Dedifferentiated amniotic fluid mesenchymal stem cell (primary cell): ENCODE data around the gene RBPMS2.
A peak's percentile ranks its signal among the peaks of the same experiment; 100 is the strongest.

Experiments
- DNase-seq: peaks from one replicate; pipeline ENCODE4 v3.0.0-alpha.2; 2016; ENCODE audit errors: extremely low spot score

The RBPMS2 gene

GRCh38 chr15:64731012-64731804 lies 44.2 kb downstream of the RBPMS2 start:
- peak; percentile 44 for DNase-seq

- no peak for DNase-seq
Observed at GRCh38 chr15:64730151-64730550, 45.2 kb downstream of the RBPMS2 start.

DNA sequence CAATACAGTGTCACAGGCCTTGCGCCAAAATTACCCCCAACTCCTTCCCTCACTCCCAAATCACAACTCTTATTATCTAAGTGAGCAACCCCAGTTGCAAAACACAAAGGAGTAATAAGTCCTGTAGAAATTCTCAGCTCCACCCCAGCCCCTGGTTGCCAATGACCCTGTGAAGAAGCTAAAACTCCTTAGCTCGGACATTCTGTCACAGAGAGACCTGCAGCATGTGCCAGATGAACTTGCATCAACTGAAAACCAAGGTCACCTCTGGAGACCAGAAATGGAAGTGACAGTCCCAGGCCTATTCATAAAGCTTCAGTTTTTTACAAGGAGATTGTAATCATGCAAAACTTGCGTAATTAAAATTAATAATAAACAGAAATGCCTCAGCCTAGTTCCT lies 55.2 kb downstream of the RBPMS2 start:
- no peak for DNase-seq

- DNase-seq = no peak
Observed at GRCh38 chr15:64717735-64718495, 57.5 kb downstream of the RBPMS2 start.

GRCh38 chr15:64717130-64717529 lies 58.3 kb downstream of the RBPMS2 start:
- no peak for DNase-seq

GRCh38 chr15:64716452-64716851 lies 58.9 kb downstream of the RBPMS2 start:
- no peak for DNase-seq

- no peak for DNase-seq
Observed at GRCh38 chr15:64713592-64713991, 61.8 kb downstream of the RBPMS2 start.

DNA sequence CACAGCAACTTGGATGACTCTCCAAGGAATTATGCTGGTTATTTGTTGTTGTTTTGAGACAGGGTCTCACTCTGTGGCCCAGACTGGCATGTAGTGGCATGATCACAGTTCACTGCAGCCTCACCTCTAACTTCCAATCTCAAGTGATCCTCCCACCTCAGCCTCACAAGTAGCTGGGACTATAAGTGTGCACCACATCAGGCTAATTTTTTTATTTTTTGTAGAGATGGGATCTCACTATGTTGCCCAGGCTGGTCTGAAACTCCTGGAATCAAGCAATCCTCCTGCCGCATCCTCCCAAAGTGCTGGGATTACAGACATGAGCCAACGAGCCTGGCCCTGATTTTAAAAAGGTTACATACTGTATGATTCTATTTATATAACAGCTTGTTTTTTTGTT lies 63.0 kb downstream of the RBPMS2 start:
- no peak for DNase-seq

DNA sequence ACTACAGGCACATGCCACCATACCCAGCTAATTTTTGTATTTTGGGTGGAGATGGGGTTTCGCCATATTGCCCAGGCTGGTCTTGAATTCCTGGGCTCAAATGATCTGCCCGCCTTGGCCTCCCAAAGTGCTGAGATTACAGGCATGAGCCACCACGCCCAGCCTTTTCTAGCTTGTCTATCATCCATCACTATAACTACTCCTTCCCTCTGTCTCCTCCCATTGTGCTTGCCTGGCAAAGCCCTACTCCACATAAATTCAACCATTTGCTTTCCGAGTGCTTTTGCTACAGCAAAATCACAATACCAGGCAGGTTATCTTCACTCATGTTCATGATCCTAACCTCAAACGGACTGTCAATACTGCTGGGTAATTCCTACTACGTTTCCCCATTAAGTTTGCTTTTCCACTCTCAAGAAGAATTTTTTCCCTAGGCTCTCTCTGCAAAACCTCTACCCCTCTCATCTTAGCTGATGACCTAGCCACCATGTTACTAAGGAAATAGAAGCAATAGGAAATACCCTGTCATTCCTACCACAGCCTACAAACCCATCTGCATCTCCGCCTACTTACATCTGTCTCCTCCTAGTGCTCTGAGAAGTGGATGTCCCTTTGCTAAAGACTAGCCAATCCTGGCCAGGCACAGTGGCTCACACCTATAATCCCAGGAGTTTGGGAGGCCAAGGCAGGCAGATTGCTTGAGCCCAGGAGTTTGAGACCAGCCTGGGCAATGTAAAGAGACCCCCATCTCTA lies 64.5 kb downstream of the RBPMS2 start:
- no peak for DNase-seq

DNA sequence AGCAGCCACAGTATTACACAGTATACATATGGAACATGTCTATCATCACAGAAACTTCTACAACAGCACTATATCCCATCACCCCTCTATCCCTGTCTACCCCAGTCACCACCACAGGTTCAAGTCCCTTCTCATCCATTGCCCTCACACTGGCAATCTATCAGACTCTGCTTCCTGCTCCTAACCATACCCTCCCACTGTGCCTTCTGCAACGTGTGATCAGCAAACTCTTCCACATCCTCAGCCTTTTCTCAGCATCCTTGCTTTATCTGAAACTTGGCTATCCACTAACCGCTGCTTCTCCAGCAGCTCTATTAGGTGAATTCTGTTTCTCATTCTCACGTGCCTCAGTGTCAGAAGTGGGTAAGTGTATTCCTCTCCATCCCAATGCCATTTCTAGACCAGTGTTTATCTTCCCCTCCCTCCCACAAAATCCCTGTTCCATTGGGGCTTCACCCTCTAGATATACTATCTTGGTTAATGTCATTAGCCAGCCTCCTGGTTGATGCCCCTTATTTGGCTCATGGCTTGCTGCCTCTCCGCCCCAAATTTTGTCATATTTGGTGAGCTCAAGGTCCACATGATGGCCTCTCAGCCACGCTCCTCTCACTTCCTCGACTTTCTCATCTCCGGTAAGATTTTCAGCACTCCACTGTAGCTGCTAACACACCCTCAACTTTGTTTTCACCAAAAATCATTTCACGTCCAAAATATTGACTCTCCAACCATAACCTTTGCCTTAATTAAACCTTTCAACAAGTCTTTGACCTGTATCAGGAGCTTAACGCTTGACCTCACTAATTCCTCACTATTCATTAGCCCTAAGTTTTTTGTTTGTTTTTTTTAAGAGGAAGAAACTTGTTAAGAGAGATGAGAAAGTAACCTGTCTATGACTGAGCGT lies 69.1 kb downstream of the RBPMS2 start:
- DNase-seq = no peak

GRCh38 chr15:64705006-64705405 lies 70.4 kb downstream of the RBPMS2 start:
- no peak for DNase-seq

DNA sequence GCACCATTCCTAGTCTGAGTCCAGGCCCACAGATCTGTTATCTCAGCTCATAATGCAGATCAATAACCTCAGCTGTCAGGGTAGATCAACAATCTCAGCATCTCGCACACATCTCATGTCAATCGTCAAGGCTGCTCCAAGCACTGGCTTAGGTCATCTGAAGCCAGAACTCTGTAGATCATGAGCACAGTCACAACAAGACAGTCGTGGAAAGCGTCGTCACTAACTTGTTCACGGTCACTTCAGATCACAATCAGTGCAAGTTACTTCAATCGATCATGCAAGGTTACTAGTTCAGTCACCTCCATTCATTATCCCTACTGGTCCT lies 71.8 kb downstream of the RBPMS2 start:
- DNase-seq = no peak

GRCh38 chr15:64702816-64703631 lies 72.4 kb downstream of the RBPMS2 start:
- peak; percentile 83 for DNase-seq

DNA sequence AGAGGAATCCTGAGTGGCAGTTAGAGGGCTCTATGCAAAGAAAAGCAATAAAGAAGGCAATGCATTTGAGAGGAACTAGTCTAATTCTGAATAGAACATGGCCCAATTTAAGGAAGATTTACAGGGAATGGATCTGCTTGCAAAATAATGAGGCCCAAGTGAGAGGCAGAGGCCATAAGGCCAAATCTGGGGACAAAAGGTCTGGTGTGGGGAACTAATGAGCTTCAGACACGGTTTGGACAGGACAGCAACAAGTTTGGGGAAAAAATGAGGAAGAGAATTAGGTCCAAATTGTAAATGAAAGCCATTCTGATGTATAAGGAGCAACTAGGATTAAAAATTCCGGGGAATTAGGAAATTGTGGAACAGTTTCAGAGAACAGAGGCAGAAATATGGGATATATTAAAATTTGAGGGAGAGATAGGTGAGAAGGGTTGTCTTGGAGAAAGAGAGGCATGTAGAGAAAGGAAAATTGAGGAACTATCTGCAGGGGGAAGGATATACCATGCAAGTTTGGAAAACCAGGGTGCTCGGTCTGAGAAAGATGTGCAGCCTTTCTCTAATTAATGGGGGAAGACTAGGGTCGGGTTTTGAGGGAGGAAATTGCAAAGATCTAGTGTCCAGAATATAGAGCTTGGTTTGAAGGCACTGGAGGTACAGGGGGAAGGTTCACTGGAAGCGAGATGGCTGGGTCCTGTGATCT lies 73.8 kb downstream of the RBPMS2 start:
- no peak for DNase-seq

GRCh38 chr15:64701051-64701450 lies 74.3 kb downstream of the RBPMS2 start:
- no peak for DNase-seq

GRCh38 chr15:64699751-64700388 lies 75.5 kb downstream of the RBPMS2 start:
- DNase-seq = peak; percentile 22

DNA sequence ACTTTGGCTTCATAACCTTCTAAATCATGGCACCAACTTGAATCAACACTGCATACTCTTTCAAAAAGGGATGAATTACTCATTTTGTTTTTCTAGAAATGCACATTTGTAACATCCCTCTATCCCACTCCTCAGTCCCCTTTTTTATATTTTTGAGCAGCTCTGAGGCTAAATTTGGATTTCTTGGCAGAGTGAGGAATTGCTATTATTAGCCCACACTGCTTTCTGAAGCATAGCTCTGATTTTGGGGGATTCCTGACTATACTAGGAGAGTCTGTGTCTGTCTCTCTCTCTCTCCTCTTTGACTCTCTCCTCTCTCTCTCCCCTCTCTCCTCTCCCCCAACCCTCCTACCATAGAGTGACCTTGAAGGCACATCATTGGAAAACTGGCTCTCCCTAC lies 76.6 kb downstream of the RBPMS2 start:
- DNase-seq = no peak

DNA sequence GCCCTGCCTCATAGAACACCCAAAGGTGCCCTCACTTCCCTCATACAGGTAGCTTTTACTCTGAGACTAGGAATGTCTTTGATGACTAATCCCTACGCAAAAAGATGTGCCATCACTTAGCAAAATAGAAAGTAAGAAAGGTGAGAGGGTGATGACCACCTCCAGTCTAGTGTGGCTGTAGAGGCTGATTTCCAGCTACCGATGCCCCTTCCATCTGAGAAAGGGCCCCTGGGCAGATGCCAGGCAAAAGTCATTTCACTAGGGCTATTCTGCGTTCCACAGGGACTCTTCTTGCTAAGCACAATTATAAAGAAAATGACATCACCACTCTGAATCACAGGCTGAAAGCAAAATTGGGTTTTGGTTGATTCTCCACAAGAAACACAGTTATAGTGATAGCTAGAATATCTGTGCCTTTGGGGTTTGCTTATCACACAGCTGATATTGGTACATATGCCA lies 77.4 kb downstream of the RBPMS2 start:
- DNase-seq = no peak

- DNase-seq = no peak
Observed at GRCh38 chr15:64696481-64696880, 78.9 kb downstream of the RBPMS2 start.
